GM20000 (cell line): ENCODE measurements around the gene PTPRN.

Experiments
- DNase-seq: peaks from one replicate; pipeline ENCODE4 v3.0.0; 2012; ENCODE audit warnings: low spot score
- CTCF ChIP-seq: IDR thresholded peaks from 2 replicates; pipeline ENCODE4 v1.5.1; 2012; ENCODE audit warnings: mild to moderate bottlenecking, control low read depth; ENCODE audit errors: extremely low read depth, missing control alignments

Gene PTPRN

GRCh38 chr2:219296142-219296541 lies 13.1 kb downstream of the PTPRN start:
- no peak for DNase-seq
- TF ChIP-seq CTCF = no peak

GRCh38 chr2:219294356-219295351 lies 14.5 kb downstream of the PTPRN start:
- TF ChIP-seq CTCF = peak; percentile 99
- DNase-seq = peak; percentile 99

- TF ChIP-seq CTCF = no peak
- DNase-seq = no peak
Measured at GRCh38 chr2:219293736-219294231, 15.4 kb downstream of the PTPRN start.

GRCh38 chr2:219292616-219293015 lies 16.6 kb downstream of the PTPRN start:
- DNase-seq = no peak
- TF ChIP-seq CTCF = no peak

- TF ChIP-seq CTCF = no peak
- no peak for DNase-seq
Measured at GRCh38 chr2:219291910-219292490, 17.2 kb downstream of the PTPRN start.

GRCh38 chr2:219291394-219291793 lies 17.8 kb downstream of the PTPRN start:
- no peak for DNase-seq
- no peak for TF ChIP-seq CTCF

GRCh38 chr2:219290381-219291171 lies 18.6 kb downstream of the PTPRN start:
- TF ChIP-seq CTCF = no peak

More at GRCh38 chr2:219290381-219291171, 18.6 kb downstream of the PTPRN start:
- DNase-seq = no peak
